Activated naive CD4-positive, alpha-beta T cell treated with anti-CD3 and anti-CD28 coated beads, Interleukin-2, amount 50 U/mL, for 24 hours (primary cell): ENCODE data around the gene ZNF701.
"Not testable (repeated sequence)": the region's sequence is repeated elsewhere in the genome, so short reads cannot be mapped to it uniquely, and the experiment has no call there.

Experiments
- H3K27ac Mint-ChIP-seq: one replicate; pipeline ENCODE4 v1.8.0; 2021; ENCODE audit warnings: mild to moderate bottlenecking, mixed read lengths
- H3K27me3 Mint-ChIP-seq: one replicate; pipeline ENCODE4 v1.8.0; 2021; ENCODE audit warnings: mixed read lengths
- H3K36me3 Mint-ChIP-seq: one replicate; pipeline ENCODE4 v1.8.0; 2021; ENCODE audit warnings: mixed read lengths
- H3K4me1 Mint-ChIP-seq: one replicate; pipeline ENCODE4 v1.8.0; 2021; ENCODE audit warnings: mixed read lengths
- H3K4me3 Mint-ChIP-seq: one replicate; pipeline ENCODE4 v1.8.0; 2021; ENCODE audit warnings: mild to moderate bottlenecking, mixed read lengths
- H3K9me3 Mint-ChIP-seq: one replicate; pipeline ENCODE4 v1.8.0; 2021; ENCODE audit warnings: mixed read lengths

The ZNF701 gene

DNA sequence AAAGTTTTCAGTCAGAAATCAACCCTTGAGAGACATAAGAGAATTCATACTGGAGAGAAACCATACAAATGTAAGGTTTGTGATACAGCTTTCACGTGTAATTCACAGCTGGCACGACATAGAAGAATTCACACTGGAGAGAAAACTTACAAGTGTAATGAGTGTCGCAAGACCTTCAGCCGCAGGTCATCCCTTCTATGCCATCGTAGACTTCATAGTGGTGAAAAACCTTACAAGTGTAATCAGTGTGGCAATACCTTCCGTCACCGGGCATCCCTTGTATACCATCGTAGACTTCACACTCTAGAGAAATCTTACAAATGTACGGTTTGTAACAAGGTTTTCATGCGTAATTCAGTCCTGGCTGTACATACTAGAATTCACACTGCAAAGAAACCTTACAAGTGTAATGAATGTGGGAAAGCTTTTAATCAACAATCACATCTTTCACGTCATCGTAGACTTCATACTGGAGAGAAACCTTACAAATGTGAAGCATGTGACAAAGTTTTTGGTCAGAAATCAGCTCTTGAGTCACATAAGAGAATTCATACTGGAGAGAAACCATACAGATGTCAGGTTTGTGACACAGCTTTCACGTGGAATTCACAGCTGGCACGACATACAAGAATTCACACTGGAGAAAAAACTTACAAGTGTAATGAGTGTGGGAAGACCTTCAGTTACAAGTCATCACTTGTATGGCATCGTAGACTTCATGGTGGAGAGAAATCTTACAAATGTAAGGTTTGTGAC lies 15.7 kb upstream of the ZNF701 start:
- no peaks in the 10 kb centered on the region for H3K27me3 Mint-ChIP-seq
- no peaks in the 10 kb centered on the region for H3K4me1 Mint-ChIP-seq
- no peak overlapping the region for H3K27ac Mint-ChIP-seq
- peaks cover 72% of the 10 kb centered on the region for H3K36me3 Mint-ChIP-seq
- peaks cover 27% of the 10 kb centered on the region for H3K9me3 Mint-ChIP-seq
- peak overlapping the region; percentile 13 for H3K4me3 Mint-ChIP-seq

- H3K27ac Mint-ChIP-seq, result no peak overlapping the region
- no peaks in the 10 kb centered on the region for H3K27me3 Mint-ChIP-seq
- no peak overlapping the region for H3K4me3 Mint-ChIP-seq
- no peaks in the 10 kb centered on the region for H3K4me1 Mint-ChIP-seq
- H3K9me3 Mint-ChIP-seq, result peaks cover 20% of the 10 kb centered on the region
- H3K36me3 Mint-ChIP-seq, result peaks cover 72% of the 10 kb centered on the region
Observed at GRCh38 chr19:52557231-52557995, 12.7 kb upstream of the ZNF701 start.

DNA sequence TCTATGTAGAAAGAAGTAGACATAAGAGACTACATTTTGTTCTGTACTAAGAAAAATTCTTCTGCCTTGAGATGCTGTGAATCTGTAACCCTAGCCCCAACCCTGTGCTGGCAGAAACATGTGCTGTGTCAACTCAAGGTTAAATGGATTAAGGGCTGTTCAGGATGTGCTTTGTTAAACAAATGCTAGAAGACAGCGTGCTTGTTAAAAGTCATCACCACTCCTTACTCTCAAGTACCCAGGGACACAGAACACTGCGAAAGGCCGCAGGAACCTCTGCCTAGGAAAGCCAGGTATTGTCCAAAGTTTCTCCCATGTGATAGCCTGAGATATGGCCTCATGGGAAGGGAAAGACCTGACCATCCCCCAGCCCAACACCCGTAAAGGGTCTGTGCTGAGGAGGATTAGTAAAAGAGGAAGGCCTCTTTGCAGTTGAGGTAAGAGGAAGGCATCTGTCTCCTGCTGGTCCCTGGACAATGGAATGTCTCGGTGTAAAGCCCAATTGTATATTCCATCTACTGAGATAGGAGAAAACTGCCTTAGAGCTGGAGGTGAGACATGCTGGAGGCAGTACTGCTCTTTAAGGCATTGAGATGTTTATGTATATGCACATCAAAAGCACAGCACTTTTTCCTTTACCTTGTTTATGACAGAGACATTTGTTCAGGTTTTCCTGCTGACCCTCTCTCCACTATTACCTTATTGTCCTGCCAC lies 11.2 kb upstream of the ZNF701 start:
- H3K4me1 Mint-ChIP-seq, H3K4me3 Mint-ChIP-seq, H3K27me3 Mint-ChIP-seq, H3K27ac Mint-ChIP-seq: not testable (repeated sequence)
- Mint-ChIP-seq H3K9me3 (peaks cover 14% of the 10 kb centered on the region), H3K36me3 (peaks cover 68% of the 10 kb centered on the region)

- H3K9me3 Mint-ChIP-seq, H3K4me3 Mint-ChIP-seq, H3K4me1 Mint-ChIP-seq, H3K27me3 Mint-ChIP-seq, H3K27ac Mint-ChIP-seq: not testable (repeated sequence)
- H3K36me3 Mint-ChIP-seq, result peaks cover 56% of the 10 kb centered on the region
Observed at GRCh38 chr19:52561611-52562010, 8.5 kb upstream of the ZNF701 start.

DNA sequence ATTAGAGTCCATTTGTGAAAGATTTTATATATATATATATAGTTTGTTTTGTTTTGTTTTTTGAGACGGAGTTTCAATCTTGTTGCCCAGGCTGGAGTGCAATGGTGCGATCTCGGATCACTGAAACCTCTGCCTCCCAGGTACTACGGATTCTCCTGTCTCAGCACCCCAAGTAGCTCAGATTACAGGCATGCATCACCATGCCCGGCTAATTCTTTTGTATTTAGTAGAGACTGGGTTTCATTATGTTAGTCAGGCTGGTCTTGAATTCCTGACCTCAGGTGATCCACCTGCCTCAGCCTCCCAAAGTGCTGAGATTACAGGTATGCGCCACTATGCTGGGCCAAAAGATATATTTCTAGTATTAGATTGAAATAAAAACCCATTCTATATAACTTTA lies 4.0 kb upstream of the ZNF701 start:
- H3K36me3 Mint-ChIP-seq, result peaks cover 28% of the 10 kb centered on the region

GRCh38 chr19:52566588-52566987 lies 3.5 kb upstream of the ZNF701 start:
- peaks cover 13% of the 10 kb centered on the region for H3K9me3 Mint-ChIP-seq
- H3K4me3 Mint-ChIP-seq, result no peak overlapping the region
- H3K27me3 Mint-ChIP-seq, result no peaks in the 10 kb centered on the region
- H3K4me1 Mint-ChIP-seq, result peaks cover 12% of the 10 kb centered on the region
- H3K36me3 Mint-ChIP-seq, result peaks cover 29% of the 10 kb centered on the region
- no peak overlapping the region for H3K27ac Mint-ChIP-seq

More for the DNA sequence above, 4.0 kb upstream of the ZNF701 start:
- Mint-ChIP-seq H3K4me1 (peaks cover 8% of the 10 kb centered on the region), H3K27ac (no peak overlapping the region), H3K9me3 (peaks cover 11% of the 10 kb centered on the region), H3K27me3 (no peaks in the 10 kb centered on the region), H3K4me3 (no peak overlapping the region)

- no peaks in the 10 kb centered on the region for H3K27me3 Mint-ChIP-seq
- no peak overlapping the region for H3K4me3 Mint-ChIP-seq
- peaks cover 34% of the 10 kb centered on the region for H3K36me3 Mint-ChIP-seq
- peaks cover 23% of the 10 kb centered on the region for H3K4me1 Mint-ChIP-seq
- H3K9me3 Mint-ChIP-seq, result peaks cover 20% of the 10 kb centered on the region
- H3K27ac Mint-ChIP-seq, result no peak overlapping the region
Observed at GRCh38 chr19:52567921-52568320, 2.2 kb upstream of the ZNF701 start.

- Mint-ChIP-seq H3K4me1 (peaks cover 25% of the 10 kb centered on the region), H3K9me3 (peaks cover 30% of the 10 kb centered on the region), H3K36me3 (peaks cover 38% of the 10 kb centered on the region), H3K4me3 (peak overlapping the region; percentile 93)
- not testable (repeated sequence) for H3K27me3 Mint-ChIP-seq, H3K27ac Mint-ChIP-seq
Observed at GRCh38 chr19:52569638-52569999, 468 bp upstream of the ZNF701 start.

DNA sequence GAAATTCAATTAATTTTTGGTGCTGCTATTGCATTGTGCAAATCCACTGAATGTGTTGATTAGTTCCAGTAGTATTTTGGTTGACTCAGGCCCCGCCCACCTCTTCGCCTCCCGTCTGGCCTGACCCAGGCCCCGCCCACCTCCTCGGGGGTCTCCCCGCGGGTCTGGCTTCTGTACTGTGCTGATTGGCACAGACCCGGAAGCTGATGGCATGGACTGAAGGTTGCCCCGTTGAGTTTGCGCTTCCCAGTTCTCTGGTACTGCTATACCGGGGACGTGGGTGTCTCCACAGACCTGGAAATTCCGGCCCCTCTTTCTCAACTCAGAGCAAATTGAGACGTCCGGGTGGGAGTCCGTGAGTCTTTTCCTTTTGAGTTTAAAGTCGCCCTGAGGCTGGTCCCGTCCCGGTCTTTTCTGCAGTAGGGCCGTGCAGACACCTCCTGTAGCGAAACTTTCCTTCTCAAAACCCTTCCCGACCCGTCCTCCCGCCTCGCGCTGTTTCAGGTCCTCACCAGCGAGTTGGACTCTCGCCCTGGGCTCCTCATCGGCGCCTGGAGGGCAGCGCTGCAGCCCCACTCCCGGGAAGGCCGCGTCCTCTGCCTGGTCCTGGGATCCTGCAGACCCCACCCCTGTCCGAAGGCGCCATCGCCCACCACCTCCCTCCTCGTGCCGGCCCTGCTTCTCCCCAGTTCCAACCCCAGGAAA lies 14.8 kb downstream of the ZNF701 start:
- H3K4me3 Mint-ChIP-seq, result no peak overlapping the region
- H3K27me3 Mint-ChIP-seq, result no peaks in the 10 kb centered on the region
- peaks cover 19% of the 10 kb centered on the region for H3K9me3 Mint-ChIP-seq
- no peak overlapping the region for H3K27ac Mint-ChIP-seq
- H3K36me3 Mint-ChIP-seq, result peaks cover 58% of the 10 kb centered on the region
- no peaks in the 10 kb centered on the region for H3K4me1 Mint-ChIP-seq

- Mint-ChIP-seq H3K36me3 (peaks cover 56% of the 10 kb centered on the region), H3K4me3 (no peak overlapping the region), H3K9me3 (peaks cover 19% of the 10 kb centered on the region)
Observed at GRCh38 chr19:52585604-52586003, 15.5 kb downstream of the ZNF701 start.

GRCh38 chr19:52590728-52591127 lies 20.6 kb downstream of the ZNF701 start:
- H3K36me3 Mint-ChIP-seq, result peaks cover 41% of the 10 kb centered on the region
- no peaks in the 10 kb centered on the region for H3K27me3 Mint-ChIP-seq
- no peaks in the 10 kb centered on the region for H3K4me1 Mint-ChIP-seq
- H3K27ac Mint-ChIP-seq, result no peak overlapping the region
- H3K9me3 Mint-ChIP-seq, result no peaks in the 10 kb centered on the region
- H3K4me3 Mint-ChIP-seq, result no peak overlapping the region

More at GRCh38 chr19:52585604-52586003, 15.5 kb downstream of the ZNF701 start:
- Mint-ChIP-seq H3K27me3 (no peaks in the 10 kb centered on the region), H3K27ac (no peak overlapping the region), H3K4me1 (no peaks in the 10 kb centered on the region)

GRCh38 chr19:52592301-52592700 lies 22.2 kb downstream of the ZNF701 start:
- no peaks in the 10 kb centered on the region for H3K27me3 Mint-ChIP-seq
- no peak overlapping the region for H3K27ac Mint-ChIP-seq
- H3K4me3 Mint-ChIP-seq, result no peak overlapping the region
- H3K36me3 Mint-ChIP-seq, result peaks cover 52% of the 10 kb centered on the region
- H3K9me3 Mint-ChIP-seq, result peaks cover 9% of the 10 kb centered on the region
- H3K4me1 Mint-ChIP-seq, result no peaks in the 10 kb centered on the region

DNA sequence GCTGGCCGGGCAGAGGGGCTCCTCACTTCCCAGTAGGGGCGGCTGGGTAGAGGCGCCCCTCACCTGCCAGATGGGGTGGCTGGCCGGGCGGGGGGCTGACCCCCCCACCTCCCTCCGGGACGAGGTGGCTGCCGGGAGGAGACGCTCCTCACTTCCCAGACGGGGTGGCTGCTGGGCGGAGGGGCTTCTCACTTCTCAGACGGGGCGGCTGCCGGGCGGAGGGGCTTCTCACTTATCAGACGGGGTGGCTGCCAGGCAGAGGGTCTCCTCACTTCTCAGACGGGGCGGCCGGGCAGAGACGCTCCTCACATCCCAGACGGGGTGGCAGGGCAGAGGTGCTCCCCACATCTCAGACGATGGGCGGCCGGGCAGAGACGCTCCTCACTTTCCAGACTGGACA lies 23.4 kb downstream of the ZNF701 start:
- Mint-ChIP-seq H3K36me3 (peaks cover 48% of the 10 kb centered on the region), H3K9me3 (peaks cover 11% of the 10 kb centered on the region)
- H3K27me3 Mint-ChIP-seq, H3K27ac Mint-ChIP-seq, H3K4me3 Mint-ChIP-seq, H3K4me1 Mint-ChIP-seq: not testable (repeated sequence)

DNA sequence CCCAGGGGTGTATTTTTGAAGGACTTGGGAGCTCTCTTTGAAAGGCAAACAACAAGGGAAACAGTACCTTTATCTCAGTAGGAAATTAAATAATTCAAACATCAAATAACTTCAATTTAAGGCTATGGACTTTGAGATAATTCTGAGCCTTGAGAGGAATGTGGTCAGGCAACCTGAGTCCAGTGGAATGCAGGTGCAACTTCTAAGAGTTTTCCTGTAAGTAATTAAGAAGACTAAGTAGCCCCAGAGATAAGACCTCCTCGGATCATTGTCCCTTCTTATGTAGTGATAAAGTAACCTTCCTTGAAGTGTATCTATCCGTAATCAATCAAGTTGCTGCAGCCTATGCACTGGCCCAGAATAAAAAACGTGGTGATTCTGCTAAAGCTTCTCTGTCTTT lies 29.2 kb downstream of the ZNF701 start:
- H3K9me3 Mint-ChIP-seq, result peaks cover 11% of the 10 kb centered on the region
- H3K4me1 Mint-ChIP-seq, result peaks cover 21% of the 10 kb centered on the region
- H3K4me3 Mint-ChIP-seq, result no peak overlapping the region
- no peak overlapping the region for H3K27ac Mint-ChIP-seq
- peaks cover 36% of the 10 kb centered on the region for H3K36me3 Mint-ChIP-seq
- no peaks in the 10 kb centered on the region for H3K27me3 Mint-ChIP-seq

- Mint-ChIP-seq H3K4me3 (peak overlapping the region; percentile 90), H3K9me3 (peaks cover 16% of the 10 kb centered on the region), H3K36me3 (peaks cover 38% of the 10 kb centered on the region), H3K27me3 (no peaks in the 10 kb centered on the region), H3K27ac (peak overlapping the region; percentile 23), H3K4me1 (peaks cover 28% of the 10 kb centered on the region)
Observed at GRCh38 chr19:52600639-52601024, 30.5 kb downstream of the ZNF701 start.
